GM19468 (cell line): ENCODE results near the gene PRDM16.
"Not testable (repeated sequence)": the region's sequence is repeated elsewhere in the genome, so short reads cannot be mapped to it uniquely, and the experiment has no call there.

Source experiments
- ATAC-seq: cut with Tn5 transposase; IDR thresholded peaks from one replicate; pipeline ENCODE4 v1.9.1; 2021; ENCODE audit warnings: mild to moderate bottlenecking, moderate library complexity, moderate number of reproducible peaks; ENCODE audit not compliant: unreplicated experiment; ENCODE audit errors: extremely low read depth

Gene PRDM16

GRCh38 chr1:3078430-3078861, 9.4 kb downstream of the PRDM16 start:
- ATAC-seq, result no peak

GRCh38 chr1:3078871-3079270, 9.9 kb downstream of the PRDM16 start:
- no peak for ATAC-seq

- no peak for ATAC-seq
Measured at GRCh38 chr1:3079381-3080052, 10.5 kb downstream of the PRDM16 start.

- no peak for ATAC-seq
Measured at GRCh38 chr1:3080053-3080955, 11.3 kb downstream of the PRDM16 start.

- ATAC-seq, result no peak
Measured at GRCh38 chr1:3081171-3081683, 12.2 kb downstream of the PRDM16 start.

- no peak for ATAC-seq
Measured at GRCh38 chr1:3082051-3082450, 13.0 kb downstream of the PRDM16 start.

- no peak for ATAC-seq
Measured at GRCh38 chr1:3082571-3083516, 13.8 kb downstream of the PRDM16 start.

- ATAC-seq, result no peak
Measured at GRCh38 chr1:3084154-3084553, 15.2 kb downstream of the PRDM16 start.

GRCh38 chr1:3084726-3085125, 15.7 kb downstream of the PRDM16 start:
- no peak for ATAC-seq

GRCh38 chr1:3085721-3086120, 16.7 kb downstream of the PRDM16 start:
- ATAC-seq, result no peak

- no peak for ATAC-seq
Measured at GRCh38 chr1:3086272-3086974, 17.4 kb downstream of the PRDM16 start.

GRCh38 chr1:3087049-3087448, 18.0 kb downstream of the PRDM16 start:
- no peak for ATAC-seq

- ATAC-seq, result not testable (repeated sequence)
Measured at GRCh38 chr1:3087946-3088668, 19.1 kb downstream of the PRDM16 start.

GRCh38 chr1:3089490-3089889, 20.5 kb downstream of the PRDM16 start:
- ATAC-seq, result no peak

- ATAC-seq, result no peak
Measured at GRCh38 chr1:3091334-3091733, 22.3 kb downstream of the PRDM16 start.

GRCh38 chr1:3092530-3092929, 23.5 kb downstream of the PRDM16 start:
- ATAC-seq, result no peak

GRCh38 chr1:3093898-3094626, 25.1 kb downstream of the PRDM16 start:
- ATAC-seq, result no peak
